NCI-H2227 (cell line): ENCODE measurements around the gene ADARB1.
A peak's percentile ranks its signal among the peaks of the same experiment; 100 is the strongest.

Source experiments
- DNase-seq: peaks from one replicate; lab custom pipeline; 2025; ENCODE audit not compliant: unreplicated experiment; lab: John Stamatoyannopoulos, UW

ADARB1 gene

GRCh38 chr21:45074818-45075595 is 627 bp downstream of the ADARB1 start:
- peak; percentile 65 for DNase-seq

DNA sequence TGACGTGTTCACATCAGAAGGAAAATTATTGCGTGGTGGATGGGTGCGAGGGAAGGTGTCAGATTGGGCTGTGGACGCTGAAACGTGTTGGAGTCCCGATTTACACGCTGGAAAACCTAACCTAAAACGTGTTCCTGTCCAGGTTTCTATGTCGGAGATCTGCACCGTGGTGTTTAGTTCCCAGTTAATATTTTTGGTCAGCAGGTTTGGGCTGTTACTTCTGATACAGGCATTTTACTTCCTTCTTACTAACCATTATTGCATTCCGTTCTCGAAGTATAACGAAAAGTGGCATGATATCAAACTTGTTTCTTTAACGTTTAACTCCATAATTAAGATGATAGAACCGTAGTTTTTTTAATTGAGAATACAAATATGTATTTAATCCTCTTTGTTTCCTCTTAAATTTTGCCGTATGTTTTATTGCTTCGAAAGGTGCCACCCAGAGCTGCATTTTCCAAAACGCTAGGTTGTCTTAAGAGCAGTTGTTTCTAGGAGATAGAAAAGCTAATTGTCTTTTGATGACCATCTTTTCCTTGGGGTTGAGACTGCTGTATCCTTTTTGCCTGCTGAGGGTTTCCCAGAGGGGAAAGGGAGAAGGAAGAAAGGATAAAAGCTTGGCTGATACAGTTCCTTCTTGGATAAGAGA is 1.3 kb downstream of the ADARB1 start:
- no peak for DNase-seq

GRCh38 chr21:45076245-45076711 is 1.9 kb downstream of the ADARB1 start:
- no peak for DNase-seq

DNA sequence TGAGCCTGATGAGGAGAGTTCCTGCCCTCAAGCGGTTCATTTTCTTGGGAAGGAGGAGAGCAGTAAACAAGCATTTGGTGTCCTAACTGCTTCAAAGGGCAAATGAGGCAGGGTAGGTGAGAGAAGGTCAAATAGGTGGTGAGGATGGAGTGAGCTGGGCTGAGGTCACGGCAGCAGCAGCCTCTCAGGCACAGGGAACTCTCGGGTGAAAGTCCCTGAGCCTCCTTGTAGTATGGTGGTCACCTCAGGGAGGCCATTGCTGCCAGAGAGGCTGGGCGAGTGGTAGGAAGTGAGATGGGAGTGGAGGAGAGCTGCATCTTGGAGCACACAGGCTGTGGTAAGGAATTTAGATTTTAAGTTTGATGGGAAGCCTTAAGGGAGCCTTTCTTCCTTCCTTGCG is 4.0 kb downstream of the ADARB1 start:
- no peak for DNase-seq

DNA sequence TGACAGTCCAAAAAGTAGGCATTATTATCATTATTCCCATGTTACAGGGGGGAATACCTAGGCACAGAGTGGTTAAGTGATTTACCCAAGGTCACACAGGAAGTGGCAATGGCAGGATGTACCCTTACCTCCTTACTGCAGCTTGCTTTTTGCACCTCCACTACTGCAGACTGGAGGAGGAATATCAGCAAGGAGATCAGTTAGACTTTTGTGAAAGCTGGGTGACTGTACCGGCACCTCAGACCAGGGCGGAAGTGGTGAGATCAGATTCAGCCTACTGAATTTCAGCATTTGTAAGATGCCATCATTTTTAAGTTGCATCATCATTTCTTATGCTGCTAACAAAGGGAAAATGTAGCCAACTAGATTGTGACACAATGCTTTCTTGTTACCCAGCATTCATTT is 4.5 kb downstream of the ADARB1 start:
- no peak for DNase-seq

- no peak for DNase-seq
Measured at GRCh38 chr21:45079351-45079750, 5.0 kb downstream of the ADARB1 start.

DNA sequence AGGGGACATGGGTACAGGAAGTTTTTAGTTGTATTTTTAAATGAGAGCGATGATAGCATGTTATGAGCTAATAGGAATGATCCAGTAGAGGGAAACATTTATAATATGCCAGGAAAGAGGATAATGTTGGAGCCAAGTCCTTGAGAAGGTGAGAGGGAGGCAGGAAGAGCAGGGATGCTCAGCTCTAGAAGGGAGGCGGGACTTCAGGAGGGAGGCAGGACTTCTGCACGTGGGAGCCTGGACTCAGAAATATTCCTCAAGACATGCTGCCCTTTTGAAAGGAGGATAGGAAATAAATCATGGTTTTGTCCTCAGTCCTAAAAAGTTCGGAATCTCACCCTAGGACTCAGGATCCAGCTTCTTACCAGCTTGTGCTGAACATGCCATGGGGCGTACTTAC is 5.9 kb downstream of the ADARB1 start:
- DNase-seq, result no peak

GRCh38 chr21:45080639-45081414 is 6.4 kb downstream of the ADARB1 start:
- no peak for DNase-seq

GRCh38 chr21:45081636-45082035 is 7.3 kb downstream of the ADARB1 start:
- DNase-seq, result no peak

DNA sequence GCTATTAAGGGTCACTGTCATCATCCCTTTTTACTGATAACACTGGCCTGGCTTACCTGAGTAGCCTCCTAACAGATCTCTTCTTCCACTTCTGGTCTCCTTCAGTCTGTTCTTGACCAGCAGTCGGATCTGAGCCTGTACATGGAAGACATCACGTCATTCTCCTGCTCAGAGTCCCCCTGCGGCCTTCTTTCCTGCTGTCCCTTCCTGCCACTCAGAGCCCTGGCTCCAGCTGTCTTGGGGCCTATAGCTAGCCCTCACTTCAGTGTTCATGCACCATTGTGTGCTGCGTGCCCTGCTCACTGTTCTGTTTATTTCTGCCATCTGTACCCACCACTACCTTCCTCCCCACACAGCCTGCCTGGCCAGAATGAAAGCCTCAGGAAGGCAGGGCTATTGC is 8.4 kb downstream of the ADARB1 start:
- no peak for DNase-seq

DNA sequence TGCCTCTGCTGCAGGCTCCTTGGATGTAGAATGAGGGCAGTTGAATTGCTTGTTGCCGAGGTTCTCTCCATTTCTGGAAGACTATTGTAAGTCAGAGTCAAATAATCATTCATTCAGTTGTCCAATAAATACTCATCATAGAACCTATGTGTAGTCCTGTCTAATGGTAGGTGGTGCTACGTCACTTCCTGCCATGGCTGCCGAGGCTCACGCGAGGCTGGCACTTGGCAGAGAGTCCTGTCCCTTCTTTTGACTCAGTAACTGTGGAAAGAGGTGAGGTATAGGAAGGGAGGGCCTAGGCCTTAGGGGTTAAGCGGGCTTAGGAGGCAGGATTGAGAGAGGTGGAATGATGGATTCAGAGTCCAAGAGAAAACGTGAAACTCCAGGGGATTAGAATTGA is 9.7 kb downstream of the ADARB1 start:
- no peak for DNase-seq

- no peak for DNase-seq
Measured at GRCh38 chr21:45084881-45085536, 10.6 kb downstream of the ADARB1 start.

GRCh38 chr21:45085700-45086099 is 11.3 kb downstream of the ADARB1 start:
- DNase-seq, result no peak

DNA sequence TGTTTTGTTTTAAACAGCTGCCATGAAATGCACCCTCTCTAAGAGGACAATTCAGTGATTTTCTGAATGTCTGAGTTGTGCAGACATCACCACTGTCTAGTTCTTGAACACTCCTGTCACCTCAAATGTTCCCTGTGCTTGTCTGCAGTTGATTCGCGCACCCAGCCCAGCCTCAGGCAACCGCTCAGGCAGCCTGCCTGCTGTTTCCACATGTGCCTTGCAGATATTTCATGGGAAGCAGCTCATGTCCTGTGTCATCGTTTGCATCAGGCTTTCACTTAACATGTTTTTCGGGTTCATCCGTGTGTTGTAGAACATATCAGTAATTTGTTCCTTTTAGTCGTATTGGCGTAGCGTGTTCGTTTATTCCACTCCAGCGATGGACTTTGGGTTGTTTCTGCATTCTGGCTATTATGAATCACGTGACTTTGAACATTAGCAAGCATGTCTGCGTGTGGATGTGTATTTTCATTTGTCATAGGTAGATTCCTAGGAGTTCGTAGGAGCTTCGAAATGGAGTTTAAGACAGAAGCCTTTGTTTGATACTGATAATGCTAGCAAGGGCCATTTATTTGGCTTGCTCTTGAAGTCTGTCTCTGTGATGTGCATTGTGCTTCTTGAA is 12.1 kb downstream of the ADARB1 start:
- DNase-seq, result no peak

DNA sequence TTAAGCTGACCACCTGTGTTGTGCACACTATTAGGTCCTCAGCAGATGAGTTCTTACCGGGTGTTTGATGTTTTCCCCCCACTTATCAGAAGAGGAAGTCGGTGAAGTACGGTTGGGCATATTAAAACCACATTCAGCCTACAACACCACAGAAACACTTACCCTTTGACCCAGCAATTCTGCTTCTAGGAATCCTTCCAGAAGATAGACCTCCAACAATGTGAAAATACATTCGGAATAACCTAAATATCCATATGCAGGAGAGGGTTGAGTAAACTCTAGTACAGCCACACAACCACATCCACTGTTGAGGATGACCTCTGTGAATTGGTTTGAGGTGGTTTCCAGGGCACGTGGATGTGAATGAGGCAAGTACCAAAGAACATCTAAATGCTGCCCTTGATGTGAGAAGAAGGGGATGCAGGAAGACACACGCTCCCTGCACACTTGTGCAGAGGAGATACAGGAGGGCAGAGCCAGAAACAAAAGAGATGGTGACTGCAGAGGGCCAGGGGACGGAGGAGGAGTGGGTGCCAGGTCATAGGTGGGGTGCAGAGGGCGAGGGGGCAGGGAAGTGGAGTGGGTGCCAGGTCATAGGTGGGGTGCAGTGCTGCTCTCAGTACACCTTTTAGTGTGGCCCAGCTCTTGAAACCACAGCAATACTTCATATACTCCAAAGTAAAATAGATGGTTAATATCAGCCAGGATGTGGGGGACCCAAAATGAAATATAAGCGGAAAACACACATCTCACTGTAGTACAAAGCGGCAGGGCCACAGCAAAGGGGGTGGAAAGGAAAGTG is 12.8 kb downstream of the ADARB1 start:
- no peak for DNase-seq

GRCh38 chr21:45088116-45088515 is 13.7 kb downstream of the ADARB1 start:
- no peak for DNase-seq

DNA sequence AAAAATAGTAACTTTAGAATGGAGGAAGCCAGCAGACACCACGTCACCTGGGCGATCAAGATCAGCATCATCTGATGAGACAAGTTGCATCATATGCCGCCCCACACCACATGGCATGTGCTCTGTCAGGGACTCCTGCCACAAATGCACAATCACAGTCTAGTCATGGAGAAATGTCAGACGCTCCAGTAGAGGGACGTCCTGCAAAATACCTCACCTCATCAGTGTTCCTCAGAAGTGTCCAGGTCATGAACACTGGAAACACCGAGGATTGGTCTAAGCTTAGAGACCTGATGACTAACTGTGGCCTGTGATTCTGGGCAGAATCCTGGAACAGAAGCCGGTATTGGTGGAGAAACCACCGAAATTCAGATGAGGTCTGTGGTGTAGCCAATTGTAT is 14.3 kb downstream of the ADARB1 start:
- no peak for DNase-seq

DNA sequence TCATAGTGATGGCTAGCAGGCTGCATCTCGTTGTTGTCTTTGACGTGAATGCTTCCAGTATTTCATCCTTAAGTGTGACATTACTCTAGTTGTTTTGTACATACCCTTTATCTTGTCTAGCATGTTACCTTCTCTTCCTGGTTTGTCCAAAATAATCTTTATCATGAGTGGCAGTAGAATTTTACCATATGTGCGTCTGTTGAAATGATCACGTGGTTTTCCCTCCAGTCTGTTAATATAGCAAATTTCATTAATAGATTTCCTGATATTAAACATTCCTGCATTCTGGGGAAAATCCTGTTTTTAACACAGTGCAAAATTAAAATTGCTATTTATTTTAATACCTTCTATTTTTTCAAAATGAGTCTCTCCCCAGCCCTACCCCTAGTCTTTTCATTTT is 15.6 kb downstream of the ADARB1 start:
- no peak for DNase-seq

- peak; percentile 6 for DNase-seq
Measured at GRCh38 chr21:45090966-45091365, 16.6 kb downstream of the ADARB1 start.
